GM12873 (cell line): ENCODE results near the gene MXD4.

ENCODE experiments used
- CTCF ChIP-seq: IDR thresholded peaks from 2 replicates; pipeline ENCODE4 v1.5.1; 2012; ENCODE audit warnings: low read depth, mild to moderate bottlenecking, moderate library complexity, low read length, control low read depth; ENCODE audit not compliant: insufficient read depth; ENCODE audit errors: missing control alignments

MXD4 gene

DNA sequence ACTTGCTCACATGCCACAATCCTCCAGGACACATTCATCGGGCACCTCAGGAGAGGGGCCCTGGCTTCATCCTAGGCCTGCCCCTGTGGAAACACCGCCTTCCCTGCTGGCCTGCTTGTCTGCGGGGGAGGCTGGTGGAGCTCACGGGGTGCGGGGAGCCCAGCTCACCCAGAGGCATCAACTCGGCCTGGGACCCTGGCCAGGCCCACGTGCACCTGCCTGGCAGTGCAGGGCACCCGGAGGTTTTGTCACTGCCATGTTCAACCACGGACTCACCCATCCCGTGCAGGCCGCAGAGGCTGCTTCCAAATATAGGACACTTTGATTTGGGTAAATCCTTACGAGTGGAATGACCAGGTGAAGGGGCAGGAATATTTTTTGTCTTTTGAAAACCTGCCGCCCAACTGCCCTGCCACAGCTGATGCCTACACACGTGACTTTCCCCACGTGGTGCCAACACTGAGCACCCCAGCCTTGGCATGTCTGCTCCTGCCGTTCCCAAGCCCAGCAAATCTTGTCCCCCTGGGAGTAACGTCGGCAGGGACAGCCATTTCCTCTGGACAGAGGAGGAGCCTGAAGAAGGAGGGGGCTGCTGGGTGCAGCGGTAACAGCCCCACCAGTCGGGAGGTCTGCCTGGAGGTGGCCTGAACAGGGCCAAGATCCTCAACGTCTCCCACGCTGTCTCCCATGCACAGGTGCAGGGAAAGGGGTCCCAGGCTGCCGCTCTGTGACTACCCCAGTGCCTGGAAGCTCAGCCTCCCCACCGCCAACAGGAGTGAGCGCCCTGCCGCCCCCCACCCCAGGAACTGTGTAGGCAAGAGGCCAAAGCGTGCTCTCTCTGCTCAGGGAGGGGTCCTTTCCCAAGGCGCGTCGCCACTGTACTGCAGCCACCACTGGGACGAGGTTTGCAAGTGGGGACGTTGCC lies 8.5 kb downstream of the MXD4 start:
- no peak for TF ChIP-seq CTCF

- no peak for TF ChIP-seq CTCF
Observed at GRCh38 chr4:2252530-2253091, 9.3 kb downstream of the MXD4 start.

- no peak for TF ChIP-seq CTCF
Observed at GRCh38 chr4:2251795-2252529, 9.9 kb downstream of the MXD4 start.

DNA sequence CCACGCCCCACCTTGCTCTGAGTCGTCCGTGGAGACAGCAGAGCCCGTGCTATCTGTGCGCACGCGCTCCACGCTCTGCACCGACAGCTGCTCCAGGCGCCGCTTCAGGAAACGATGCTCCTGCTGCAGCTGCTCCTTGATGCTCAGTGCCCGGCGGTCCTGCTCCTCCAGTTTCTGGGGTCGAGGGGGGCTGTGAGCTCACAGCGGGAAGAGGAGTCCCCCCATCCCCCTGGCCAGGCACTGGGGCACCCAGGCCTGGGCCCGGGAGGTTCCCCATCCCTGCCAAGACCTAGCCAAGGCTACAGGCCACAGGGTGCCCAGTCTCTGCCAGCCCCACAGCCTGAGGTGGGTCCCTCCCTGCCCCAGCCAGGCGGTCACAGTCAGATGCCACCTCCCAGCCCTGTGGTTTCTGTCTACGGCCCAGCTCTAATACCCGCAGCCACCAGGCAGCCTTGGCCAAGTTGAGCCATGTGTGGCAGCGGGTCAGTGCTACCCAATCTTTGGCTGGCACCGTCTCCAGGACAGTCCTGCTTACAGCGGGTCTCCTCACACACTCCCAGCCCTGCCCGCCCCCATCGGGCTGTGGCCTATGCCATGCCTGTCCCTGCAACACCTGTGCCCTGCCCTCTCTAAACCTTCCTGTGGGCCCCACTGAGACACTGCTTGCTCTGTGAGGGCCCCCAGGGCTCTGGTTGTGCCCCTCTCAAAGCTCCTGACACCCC lies 10.7 kb downstream of the MXD4 start:
- no peak for TF ChIP-seq CTCF

- no peak for TF ChIP-seq CTCF
Observed at GRCh38 chr4:2250357-2251072, 11.4 kb downstream of the MXD4 start.

DNA sequence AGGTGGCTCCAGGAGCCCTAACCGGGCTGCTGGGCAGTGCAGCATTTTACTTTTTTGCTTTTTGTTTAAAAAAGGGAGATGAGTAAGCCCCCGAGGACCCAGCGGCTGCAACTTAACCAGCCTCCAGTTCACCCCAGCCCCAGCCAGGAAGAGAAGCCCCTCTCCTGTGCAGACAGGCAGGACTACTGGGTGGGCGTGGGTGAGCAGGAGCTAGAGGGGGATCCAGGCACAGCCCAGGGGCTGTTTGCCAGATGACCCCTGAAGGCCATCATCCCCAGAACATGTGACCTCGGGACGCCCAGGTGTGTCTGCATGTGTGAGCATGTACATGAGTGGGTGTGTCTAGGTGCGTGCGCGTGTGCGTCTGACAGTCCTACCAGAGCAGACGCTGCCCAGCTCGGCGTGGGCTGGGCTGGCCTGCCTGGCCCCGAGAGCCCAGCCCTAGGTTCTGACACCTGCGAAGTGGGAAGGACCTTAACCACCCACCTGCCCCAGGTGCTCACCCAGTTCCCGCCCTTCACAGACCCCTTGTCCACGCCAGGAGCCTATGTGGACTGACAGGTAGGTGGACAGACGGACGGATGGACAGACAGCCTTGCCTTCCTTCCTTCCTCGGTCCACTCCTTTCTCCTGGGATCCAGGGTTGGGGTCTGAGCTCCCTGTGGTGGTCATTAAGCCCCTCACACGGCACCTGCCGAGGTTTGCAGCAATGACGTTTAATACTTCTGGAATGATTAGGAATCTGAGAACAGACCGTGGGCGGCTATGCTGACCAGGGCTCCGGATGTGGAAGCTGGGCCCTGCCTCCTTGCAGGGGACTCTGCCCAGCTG lies 12.2 kb downstream of the MXD4 start:
- TF ChIP-seq CTCF = no peak
